ENCODE results near the gene UNC13A.

Gene UNC13A

DNA sequence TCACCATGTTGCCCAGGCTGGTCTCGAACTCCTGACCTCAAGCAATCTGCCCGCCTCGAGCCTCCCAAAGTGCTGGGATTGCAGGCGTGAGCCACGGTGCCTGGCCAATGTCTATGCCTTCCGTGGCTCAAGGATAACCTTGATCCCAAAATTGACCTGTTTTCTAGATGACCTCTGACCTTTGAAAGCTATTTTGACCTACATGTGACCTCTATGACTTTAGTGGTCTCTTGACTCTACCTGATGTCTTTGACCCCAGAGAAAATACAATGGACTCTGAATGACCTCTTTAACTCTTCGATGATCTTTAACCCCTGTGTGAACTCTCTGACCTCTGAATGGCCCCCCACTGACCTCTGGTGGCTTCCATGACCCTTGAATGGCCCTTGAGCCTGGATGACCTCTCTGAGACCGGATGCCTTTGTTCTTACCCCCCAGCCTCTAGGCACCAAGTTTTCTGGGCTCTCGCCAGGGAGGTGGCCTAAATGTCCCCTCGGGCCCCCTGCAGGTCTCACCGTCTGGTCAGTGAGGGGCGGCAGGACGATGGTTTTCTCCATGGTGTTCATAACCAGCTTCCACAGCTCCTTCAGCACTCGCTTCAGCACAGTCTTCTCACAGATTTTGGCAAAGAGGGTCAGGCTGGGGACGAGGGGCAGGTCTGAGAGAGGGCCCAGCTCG lies 63.7 kb downstream of the UNC13A start:
- no peak for DNase-seq

DNA sequence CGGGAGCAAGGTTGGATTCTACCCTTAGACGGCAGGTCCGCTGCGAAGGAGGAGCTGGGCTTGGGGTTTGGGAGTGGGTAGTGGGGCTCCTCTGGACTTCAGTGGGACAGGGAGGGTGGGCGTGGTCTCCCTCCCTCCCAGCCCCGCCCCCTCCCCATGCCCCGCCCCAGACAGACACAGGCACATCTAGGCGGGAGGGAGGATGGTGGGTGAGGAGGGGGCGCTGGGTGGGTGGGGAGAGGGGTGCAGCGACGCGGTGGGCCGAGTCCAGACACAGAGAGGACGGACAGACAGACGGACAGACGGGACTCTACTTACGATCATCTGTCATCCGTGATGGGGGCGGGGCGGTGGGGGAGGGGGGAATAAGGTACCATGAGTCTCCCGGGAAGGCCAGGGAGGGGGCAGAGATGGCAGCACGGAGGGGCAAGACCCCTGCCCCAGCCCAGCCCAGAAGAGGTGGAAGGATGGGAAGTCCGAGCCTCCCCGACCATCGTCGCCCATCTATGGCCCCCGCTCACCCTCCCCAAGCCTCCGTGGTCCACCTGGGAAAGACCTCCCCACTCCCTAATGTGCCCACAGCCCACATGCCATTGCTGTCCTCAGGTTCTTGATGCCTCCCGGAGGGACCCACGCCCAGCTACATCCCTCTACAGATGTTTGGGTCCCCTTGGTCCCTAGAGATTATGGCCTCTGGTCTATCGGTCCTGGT lies 64.8 kb downstream of the UNC13A start:
- DNase-seq, result no peak

- no peak for DNase-seq
Observed at GRCh38 chr19:17620696-17621095, 67.5 kb downstream of the UNC13A start.

DNA sequence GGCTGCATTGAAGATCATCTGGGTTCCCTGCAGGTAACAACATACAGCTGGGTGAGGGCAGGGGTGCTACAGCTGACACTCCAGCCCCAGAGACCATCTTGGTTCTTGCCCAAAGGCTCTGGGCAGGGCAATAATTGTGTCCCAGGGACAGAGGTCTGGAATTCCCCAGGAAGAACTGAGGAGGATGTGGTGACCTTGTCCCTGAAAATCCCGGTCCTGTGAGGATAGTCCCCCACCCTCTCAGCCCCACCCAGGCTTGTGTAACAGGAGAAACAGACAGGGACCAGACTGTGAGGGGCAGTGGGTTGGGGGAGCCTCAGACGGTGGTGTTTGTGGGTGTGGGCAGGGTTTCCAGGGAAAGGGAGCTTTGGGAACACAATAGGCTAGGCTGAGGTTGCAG lies 69.2 kb downstream of the UNC13A start:
- DNase-seq, result no peak

DNA sequence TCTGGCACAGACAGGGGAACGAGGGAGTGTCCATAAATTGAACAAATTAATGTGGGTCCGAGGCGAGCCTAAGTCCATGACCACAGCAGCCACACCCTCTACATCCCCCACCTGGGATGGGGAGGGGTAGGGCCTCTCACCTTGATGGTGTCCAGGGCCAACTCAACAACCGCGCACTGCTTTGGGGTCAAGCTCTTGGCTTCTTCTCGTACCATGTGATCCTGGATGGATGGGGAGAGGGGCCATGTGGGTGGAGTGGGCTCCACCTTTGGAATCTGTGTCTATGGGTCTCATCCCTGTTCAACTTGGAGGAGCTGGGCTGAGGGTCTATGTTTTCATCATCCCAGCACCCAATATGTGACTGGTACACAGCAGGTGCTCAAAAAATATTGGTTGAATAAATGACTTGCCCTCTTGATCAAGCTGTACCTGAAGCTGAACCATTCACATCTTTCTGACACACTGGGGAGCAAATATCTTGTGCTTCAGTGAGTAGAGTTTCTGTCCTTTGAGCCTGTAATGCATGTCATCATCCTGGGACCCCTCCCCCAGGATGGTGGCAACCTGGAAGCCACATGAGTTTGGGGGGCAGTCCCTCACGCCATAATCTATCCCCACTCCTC lies 69.8 kb downstream of the UNC13A start:
- no peak for DNase-seq

DNA sequence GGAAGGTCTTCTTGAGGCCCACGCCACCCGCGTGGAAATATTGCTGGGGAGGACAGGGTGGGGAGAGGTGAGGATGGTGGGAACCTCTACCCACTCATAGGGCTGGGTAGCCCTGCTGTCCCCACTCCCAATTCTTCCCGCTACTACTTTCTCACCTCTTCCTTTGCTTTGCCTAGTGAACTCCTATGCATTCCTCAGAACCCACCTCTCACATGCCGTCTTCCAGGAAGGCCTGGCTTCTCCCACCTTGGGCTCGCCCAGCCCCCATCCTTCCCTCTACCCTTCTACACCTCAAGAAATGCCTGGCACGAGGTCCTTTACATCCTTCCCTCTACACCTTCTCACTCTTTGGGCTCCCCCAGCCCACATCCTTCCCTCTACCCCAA lies 70.4 kb downstream of the UNC13A start:
- DNase-seq, result no peak

DNA sequence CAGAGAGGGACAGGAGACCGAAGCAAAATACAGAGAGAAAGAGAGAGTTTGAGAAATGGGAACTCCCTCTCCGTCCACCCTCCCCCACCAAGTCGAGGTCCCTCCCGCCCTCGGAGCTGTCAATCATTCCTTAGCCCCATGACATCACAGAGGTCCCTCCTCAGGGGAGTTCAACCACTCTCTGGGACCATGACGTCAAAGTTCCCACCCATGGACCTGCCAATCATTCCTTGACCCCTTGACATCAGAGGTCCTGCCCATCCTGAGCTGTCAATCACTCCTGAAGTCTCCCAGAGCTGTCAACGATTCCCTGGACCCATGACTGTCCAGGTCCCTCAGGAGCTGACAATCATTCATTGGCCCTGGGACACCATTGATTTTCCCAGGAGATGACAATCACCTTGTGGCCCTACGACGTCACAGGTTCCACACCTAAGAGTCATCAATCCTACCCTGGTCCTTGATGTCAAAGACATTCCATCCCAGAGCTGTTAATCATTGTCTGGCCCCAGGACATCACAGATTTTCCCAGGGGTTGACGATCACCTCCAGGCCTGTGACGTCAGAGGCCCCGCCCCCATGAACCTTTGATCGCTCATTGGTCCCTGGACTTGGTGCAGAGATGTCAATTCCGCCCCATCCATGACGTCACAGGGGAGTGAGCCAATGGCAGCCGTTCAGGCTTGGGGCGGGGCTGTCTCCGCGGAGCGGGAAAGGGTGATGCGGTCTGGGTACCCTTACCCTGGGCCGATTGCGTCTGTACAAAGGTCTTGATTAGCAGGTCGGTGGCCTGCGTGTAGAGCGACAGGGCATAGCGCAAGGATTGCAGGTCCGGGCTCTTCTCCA lies 71.0 kb downstream of the UNC13A start:
- peak; percentile 14 for DNase-seq

GRCh38 chr19:17616686-17616960 lies 71.5 kb downstream of the UNC13A start:
- DNase-seq, result no peak

DNA sequence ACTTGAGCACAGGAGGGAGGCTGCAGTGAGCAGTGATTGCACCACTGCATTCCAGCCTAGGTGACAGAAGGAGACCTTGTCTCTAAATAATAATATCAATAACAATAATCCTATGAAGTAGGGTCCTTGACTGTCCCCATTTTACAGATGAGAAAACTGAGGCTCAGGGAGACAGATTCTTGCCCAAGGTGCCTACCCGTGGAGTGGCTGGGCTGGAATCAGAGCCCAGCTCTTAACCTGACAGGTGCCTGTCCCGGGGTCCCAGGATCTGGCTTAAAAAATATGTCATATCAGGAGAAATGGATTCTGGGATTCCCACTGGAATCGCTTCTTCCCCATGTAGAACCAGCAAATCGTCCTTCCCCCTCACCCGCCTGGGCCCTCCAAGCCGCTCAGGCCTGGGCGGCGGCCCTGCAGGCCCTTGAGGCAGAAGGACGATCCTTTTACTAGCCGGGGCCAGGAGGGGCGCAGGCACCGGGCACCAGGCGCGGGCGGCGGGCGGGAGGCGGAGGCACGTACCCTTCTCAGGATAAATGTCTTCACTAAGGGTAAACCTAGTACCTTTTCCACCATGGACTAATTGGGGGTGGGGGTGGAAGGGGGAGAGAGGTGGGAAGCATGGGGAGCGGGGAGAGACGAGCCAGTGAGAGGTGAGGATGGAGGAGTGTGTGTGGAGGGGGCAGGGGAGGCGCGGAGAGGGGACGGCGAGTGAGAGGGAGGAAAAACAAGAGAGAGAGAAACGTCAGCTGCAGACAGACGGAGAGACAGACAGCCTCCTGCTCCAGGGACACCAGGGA lies 72.1 kb downstream of the UNC13A start:
- DNase-seq, result no peak

DNA sequence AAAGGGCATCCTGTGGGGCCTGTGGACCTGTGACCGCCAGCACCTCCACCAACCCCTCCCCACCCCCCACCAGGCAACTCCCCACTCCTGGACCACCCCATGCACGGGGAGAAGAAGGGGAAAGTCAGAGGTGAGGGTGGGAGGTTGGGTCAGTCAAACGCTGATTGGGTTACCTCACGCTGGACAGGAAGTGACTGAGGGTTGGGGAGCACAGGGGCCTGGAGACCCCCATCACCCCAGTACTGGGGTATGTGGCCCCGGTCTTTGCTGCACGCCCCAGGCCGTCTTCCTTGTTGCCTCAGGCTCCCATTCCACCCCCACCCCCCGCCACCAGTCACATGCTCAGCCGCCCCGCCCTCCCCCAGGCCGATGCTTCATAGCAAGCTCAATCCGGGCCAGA lies 73.7 kb downstream of the UNC13A start:
- DNase-seq, result no peak

DNA sequence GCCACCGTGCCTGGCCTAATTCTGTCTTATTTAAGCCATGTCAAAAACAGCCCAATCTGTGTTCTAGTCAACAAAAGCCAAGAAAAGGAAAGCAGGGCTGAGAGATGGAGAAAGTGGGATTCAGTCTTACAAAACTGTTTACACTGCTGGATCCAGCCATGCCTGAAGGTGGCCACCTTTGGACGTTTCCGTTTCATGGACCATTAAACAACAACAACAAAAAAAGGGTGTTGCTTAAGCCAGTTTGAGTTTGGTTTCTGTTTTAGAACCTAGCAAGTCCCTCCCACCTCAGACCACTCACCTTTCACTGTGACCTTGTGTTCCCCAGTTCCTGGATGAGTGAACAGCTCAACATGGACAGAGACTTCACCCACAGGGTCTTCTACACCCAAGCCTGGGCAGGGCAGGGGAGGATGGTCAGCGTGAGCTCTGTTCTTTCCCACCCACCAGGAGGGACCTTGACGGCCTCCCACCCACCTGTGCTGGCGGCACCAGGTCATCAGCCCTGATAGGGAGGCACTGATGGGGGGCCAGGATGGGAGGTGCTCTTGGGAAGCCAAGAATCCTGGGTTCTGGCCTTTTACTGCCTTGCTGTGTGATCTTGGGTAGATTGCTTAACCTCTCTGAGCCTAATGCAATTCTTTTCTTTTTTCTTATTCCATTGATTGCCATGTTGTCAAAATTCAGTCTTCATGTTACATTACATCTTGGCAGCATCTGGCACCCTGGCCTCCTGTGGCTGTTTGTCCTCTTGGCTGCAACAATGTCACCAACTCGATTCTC lies 76.5 kb downstream of the UNC13A start:
- no peak for DNase-seq

DNA sequence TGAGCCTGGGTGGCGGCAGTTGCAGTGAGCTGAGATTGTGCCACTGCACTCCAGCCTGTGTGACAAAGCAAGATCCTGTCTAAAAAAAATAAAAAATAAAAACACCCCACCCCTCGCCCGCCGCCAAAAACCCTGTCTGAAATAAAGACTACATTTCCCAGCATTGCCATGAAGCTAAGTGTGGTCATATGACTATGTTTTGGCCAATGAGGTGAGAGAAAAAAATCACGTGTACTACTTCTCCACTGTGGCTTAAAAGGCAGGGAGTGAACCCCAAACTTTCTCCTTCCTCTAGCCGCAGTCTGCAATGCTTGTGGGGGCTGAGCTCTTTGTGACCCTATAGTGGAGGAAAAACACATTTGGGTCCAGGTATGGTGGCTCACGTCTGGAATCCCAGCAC lies 77.8 kb downstream of the UNC13A start:
- DNase-seq, result no peak

- no peak for DNase-seq
Observed at GRCh38 chr19:17607936-17608335, 80.2 kb downstream of the UNC13A start.

- no peak for DNase-seq
Observed at GRCh38 chr19:17606590-17607185, 81.5 kb downstream of the UNC13A start.

DNA sequence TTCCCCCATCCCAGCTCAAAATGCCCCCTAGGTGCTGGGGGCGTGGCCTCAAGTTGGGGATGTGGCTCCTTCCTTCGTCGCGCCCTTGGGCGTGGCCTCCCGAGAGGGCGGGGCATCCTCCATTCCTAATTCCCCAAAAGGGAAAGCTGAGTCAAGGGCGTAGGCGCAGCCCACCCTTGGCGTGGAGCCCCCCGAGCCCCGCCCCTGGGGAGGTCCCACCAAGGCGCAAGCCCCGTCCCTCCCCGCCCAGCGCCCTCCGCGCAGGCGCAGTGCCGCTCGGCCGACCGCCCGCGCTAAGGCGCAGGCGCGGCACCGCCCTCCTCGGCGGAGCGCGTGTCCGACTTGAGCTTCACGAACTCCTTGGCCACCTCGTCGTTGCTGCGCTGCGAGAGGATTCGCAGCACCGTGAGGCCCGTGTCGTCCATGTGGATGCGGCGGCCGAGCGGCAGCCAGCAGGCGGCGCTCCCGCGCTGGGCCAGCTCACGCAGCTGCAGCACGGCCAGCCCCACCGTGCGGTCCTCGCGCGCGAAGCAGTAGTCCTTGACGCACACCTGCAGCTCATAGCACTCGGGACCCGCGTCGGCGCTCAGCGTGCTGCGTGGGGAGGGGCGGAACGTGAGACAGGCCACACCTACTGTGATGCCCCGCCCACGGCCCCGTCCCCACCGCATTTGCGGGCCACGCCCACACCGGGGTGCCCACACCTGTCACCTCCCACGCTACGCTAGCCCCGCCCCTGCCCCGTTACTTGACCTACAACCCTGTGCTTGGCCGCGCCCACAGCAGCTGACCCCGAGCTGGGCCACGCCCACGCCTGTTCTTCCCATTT lies 82.2 kb downstream of the UNC13A start:
- DNase-seq, result peak; percentile 83

DNA sequence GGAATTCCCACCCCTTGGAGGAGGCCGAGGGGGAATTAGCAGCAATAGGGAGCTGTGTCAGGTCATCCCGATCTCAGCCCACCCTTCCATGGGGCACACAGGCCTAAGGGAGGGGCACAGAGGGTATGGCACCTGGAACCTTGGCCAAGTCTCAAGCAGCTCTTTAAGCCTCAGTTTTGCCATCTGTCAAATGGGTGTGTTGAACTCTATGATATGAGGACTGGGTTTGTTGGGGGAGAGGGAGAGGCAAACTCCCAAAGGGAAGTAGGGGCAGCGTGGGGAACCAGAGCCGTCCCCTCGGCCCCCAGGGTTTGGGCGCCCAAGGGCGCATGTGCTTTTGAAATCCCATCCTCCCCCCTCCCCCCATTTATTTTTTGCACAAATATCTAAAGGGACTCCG lies 83.0 kb downstream of the UNC13A start:
- no peak for DNase-seq

GRCh38 chr19:17604372-17605025 lies 83.7 kb downstream of the UNC13A start:
- no peak for DNase-seq

DNA sequence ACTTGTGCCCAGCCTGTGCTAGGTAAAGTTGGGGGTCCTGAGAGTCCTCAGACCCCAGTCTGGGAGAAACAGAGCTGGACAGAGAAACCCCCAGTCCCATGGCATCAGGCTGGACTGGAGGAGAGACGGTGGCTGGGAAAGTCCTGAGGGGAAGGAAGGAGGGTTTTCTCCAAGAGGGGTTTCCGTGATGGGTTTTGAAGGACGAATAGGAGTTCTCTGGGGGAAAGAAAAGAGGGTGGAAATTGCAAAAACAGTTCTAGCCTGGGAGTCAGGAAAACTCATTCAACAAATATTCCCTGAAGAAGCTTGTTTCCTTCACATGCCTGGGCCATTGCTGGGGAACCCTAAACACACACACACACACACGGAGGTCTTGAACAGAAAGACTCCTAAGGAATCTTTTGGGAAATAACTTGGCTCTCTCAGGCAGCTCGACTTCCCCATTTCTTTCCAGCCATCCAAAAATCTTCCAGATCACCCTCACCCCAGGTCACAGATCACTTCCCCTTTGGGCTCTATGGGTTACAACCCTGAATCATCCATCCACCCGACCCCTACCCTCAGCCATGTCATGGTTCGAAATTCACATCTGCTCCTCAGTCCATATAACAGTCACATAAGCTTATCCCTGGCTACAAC lies 85.2 kb downstream of the UNC13A start:
- DNase-seq, result no peak

DNA sequence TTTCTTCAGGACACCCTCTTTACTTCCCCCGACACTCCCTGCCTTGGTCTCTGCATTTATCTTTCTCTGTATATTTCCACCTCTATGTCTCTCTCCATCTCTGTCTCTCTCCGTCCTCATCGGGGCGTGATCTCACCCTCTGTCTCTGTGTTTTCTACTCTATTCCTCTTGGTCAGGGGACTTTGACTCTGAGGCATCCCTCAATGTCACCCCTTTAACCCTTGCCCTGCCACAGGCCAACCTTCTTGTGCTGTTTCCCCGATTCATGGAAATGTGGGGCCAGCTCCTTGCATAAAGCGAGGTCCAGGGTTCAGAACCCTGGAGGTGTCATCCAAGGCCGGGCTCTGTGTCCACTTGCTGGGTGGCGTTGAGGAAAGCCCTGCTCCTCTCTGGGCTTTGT lies 85.9 kb downstream of the UNC13A start:
- no peak for DNase-seq

- DNase-seq, result no peak
Observed at GRCh38 chr19:17601683-17602082, 86.5 kb downstream of the UNC13A start.
